ENCODE data around the gene WDFY4.

WDFY4 gene

DNA sequence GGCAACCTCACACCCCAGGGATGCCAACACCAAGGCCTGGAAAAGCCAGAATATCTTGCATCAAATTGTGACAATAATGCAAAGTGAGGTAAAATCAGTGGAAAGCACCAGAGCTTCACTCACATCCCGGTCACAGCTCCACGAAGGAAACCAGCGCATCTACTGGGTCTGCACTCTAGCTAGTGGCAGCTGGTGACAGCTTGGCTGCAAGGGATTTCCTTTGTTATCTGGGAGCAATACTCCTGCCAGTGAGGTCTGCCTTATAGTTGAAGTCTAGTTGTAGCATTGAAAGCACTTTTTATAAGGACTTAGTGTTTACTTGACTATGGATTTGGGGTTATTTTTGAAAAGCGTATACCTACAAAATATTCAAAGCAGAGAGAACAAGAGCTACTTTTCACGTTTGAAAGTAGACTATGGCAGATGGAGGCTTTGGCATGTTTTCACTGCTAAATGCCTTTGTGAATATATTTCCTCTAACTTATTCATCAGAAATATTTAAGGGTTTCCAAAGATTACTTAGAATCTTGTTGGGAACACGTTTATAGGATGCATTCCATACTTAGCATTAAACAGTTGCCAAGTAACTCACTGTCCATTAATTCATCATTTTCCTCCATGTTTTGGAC is 26.1 kb downstream of the WDFY4 start:
- DNase-seq = no peak

DNA sequence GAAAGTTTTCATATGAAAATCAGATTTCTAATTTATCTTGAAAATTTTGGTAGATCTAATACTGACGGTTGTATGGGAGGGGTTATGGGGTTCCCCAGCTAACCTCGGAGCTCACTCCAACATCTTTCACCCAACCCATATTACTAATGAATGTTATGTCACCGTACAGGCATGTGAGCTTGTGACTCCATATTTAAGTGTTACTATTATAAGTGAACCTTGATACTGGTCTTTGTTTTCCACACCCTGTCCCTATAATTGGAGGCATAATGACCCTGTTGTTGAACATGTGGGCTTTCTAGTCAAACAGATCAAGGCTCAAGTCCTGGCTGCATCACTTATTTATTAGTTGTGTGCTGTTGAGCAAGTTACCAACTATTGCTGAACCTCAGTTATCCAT is 27.2 kb downstream of the WDFY4 start:
- no peak for DNase-seq

DNA sequence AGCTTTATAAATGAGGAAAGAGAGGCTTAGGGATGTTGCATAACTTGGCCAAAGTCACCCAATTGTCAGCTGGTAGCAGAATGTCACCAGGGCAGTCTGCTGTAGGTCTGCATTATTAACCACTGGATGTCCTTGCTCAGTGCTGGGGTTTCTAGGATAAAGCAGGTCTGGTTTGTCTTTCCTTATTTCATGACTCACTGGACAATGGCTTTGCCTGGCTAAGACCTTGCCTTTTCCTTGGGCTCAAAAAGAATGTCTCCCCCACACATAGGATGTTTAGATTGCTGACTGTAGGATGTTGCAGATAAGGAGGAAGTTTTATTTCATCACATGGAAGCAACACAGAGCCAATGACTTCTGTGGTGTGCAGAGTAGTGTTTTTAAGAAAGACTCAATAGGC is 29.4 kb downstream of the WDFY4 start:
- DNase-seq = no peak

DNA sequence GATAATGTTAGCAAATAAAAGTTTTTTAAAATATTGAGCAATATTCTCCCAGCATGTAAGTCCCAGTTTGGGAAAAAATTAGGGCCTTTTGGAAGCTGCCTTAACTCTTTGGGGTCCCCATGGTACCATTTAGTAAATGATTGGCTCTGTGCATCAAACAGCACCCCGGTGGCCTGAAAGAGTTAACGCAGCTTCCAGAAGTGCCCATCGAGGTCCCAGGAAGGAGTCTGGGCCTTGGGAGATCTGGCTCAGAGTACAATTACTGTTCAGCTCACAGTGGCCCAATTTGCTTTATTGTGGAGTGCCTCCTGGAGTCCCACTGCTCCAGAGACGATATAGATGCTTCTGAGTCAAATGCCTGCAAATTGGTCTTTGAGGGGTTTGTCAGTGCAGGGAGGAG is 31.7 kb downstream of the WDFY4 start:
- DNase-seq = no peak

DNA sequence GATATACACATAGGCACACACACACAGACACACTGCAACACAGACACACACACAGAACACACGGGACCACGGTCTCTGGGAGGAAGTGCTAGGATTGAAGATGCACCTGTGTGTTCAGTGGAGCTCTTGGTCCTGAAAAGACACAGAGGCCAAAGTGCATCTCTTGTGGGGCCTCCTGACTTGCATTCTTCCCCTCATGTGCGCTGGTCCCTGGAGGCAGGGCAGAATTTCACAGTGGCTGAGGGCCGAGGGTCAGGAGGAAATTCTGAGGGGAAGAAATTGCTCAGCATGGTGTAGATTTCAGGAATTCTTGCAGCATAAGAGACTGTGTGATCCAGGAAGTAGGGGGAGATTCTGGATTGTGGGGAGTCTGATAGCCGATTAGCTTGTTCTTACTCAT is 35.9 kb downstream of the WDFY4 start:
- DNase-seq = no peak

DNA sequence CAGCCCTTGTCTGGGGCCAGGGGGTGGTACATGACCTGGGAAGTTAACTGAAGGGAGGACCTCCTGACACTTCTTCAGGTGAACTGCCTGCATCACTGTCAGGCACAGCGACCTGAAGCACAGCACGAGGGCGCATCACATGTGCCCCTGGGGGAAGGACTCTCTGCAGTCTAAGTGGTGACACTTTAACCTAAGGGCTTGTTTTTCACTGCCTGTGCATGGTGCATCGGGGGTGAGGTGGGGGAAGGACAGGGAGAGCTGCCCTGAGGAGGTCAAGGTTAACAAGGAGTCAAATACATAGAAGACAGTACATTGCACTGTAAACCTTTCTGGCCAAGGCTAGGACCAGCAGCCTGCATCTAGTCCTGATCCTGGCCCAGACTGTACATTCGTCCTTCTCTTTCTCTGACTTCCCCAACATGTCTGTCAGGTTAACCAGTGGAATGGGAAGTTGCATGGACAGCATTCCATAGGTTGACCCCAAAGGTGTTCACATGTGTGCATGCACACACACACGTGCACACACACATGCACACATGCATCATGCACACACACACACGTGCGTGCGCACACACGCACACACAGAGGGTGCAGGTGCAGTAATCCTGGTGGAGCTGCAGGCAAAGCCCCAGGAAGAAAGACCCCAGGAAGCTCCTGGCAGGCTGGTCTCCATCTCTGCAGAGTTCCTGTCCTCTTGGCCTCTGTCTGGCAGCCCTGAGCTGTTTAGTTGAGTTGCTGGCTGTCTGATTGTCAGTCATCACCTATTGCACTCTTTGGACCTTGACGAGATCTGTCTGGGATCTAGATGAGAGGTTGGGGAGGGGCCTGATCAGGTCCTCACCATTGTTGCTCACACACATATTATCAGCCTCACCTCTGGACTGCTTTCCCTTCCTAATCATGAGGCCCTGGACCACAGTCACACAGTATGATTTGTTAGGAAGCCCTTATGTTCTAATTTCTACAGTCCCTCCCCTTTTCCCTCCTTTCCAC is 37.8 kb downstream of the WDFY4 start:
- DNase-seq = no peak

DNA sequence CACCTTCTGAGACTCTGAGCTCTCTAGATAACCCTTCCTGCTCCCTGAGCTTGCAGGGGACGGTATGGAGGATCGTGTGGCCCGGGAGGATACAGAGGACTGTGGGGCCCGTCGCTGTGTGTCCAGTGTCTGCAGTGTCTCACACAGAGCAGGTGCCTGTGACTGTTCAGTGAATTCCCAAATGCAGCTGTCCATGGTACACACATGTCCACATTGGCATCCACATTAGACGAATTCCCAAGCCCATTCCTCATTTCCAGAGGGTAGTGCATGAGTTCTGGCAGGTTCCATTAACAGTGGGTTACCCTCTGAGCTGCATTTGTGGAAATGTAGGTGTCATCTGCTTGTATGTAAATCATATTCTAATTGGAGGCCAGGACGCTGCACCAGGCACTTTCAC is 39.5 kb downstream of the WDFY4 start:
- no peak for DNase-seq

DNA sequence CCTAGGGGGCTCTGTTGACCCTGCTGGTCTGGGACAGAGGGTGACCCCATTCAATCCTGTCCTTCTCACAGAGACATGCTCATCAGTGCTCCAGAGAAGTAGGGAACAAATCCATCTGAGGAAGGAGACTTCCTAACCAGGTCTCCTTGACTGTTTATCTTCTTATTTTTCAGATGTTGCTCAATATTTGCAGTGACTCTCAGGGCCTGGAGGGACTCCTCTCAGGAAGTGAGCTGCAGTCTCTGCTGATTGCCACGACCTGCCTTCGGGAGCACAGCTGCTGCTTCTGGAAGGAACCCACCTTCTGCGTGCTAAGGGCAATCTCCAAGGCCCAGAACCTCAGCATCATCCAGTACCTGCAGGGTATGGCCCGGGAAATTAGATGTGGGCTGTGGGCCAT is 41.0 kb downstream of the WDFY4 start:
- no peak for DNase-seq

DNA sequence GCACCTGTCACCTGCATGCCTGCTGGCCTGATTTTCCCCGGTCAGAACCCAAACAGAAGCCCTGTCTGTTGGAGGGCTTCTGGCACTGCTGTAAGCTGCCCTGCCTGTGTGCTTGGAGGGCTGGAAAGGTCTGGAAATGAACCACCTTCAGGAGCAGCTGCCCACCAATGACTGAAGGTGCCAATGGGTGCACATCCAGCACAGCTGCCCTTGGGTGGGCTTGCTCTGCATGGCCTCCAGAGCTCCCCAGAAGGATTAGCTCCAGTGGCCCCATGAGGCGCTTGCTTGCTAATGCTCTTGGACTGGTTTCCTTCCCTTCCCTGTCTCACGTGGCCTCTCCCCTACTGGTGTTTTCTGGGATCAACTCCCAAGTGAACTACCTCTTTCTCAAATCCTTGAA is 43.2 kb downstream of the WDFY4 start:
- no peak for DNase-seq

DNA sequence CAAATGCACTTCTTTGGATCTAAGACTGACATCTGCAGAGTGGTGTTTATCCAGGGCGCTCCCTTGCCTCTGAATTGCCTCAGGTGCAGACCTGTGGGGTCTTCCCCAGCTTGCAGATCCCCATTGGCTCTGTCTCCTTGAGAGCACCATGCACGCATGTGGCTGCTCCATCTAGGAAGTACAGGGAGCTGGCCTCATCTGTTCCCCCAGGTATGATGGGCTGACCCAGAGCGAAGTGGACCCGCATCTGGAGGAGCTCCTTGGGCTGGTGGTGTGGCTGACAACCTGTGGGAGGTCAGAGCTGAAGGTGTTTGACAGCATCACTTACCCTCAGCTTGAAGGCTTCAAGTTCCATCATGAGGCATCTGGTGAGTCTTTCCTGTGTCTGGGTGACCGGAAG is 44.5 kb downstream of the WDFY4 start:
- no peak for DNase-seq

DNA sequence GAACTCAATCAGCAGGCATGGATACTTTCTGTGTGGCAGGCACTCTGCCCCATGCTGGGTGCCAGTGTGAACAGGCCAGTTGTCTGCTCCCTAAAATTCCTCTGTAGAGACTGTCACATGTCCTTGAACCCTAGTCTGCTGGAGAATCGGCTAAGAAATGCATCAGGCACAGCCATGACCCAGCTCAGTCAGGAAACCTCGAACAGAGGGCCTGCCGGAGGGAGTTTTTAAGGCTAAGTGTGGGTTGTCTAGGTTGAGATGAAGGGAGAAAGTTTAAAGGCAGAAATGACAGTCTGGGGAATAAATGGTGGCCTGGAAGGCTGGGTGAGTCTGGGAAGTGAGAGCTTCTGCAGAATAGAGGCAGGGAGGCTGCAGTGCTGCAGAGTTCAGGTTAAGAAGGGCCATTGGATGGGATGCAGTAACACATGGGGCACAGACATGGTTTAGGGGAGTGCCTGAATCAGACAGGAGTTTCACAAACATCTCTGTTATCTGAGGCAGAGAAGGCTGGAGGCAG is 45.3 kb downstream of the WDFY4 start:
- no peak for DNase-seq

DNA sequence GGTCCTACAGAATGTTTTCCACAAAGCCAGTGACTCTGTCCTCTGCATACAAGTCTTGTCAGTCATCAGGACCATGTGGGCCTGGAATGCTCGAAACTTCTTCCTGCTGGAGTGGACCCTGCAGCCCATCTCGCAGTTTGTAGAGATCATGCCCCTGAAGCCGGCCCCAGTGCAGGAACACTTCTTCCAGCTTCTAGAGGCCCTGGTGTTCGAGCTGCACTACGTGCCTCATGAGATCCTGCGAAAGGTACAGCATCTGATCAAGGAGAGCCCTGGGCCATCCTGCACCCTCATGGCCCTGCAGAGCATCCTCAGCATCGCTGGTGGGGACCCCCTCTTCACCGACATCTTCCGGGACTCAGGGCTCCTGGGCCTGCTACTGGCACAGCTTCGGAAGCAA is 46.5 kb downstream of the WDFY4 start:
- DNase-seq = no peak

DNA sequence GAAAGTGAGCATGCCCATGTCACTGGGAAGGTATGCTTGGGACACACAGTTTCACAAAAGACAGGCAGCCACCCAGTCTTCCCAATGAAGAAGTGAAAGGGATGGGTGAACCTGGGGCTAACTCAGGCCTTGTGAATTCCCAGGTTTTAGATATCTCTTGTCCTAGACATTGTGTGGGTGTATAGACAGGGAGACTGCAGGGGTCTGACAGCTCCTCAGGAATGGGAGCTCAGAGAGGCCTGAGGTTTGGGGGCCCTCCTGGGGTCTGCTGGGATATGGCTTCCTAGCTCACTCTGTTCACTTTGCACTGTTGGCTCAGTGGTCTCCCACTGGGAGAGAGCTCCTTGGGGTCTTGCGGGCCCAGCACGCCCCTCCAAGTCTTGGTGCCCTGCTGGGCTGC is 47.0 kb downstream of the WDFY4 start:
- DNase-seq = no peak

DNA sequence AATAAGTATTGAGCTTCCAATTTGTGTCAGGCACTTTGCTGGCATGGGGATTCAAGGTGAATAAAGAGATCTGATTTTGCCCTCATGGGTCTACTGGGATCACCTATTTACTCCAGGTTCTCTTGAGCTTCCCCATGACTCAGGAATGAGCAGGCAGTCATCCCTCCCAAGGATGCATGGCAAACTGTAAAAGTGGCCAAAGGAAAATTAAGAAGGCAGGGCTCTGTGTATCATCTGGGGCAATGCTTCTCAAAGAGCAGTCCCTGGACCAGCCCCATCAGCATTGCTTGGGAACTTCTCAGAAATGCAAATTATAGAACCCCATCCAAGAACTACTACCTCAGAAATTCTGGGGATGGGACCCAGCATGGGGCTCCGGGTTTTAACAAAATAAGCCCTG is 48.7 kb downstream of the WDFY4 start:
- DNase-seq = no peak

DNA sequence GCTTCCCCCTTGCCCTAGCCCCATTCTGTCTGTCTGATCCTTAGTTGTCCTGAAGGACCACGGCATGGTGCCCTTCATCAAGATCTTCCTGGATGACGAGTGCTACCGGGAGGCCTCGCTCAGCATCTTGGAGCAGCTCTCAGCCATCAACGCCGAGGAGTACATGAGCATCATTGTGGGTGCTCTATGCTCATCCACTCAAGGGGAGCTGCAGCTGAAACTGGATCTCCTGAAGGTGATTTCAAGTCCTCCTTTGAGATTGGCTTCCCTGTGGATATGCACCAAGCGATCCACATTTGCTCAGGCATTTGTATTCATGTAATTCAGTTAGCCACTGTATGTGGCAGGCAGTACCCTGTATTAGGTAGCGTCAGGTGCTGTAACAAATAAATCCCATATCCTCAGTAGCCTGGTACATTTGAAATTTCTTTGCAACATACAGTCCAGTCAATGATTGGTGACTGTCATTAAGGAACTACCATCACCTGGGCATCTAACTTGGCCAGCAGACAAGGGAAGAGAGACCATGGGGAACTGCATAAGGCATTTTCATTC is 51.2 kb downstream of the WDFY4 start:
- no peak for DNase-seq

DNA sequence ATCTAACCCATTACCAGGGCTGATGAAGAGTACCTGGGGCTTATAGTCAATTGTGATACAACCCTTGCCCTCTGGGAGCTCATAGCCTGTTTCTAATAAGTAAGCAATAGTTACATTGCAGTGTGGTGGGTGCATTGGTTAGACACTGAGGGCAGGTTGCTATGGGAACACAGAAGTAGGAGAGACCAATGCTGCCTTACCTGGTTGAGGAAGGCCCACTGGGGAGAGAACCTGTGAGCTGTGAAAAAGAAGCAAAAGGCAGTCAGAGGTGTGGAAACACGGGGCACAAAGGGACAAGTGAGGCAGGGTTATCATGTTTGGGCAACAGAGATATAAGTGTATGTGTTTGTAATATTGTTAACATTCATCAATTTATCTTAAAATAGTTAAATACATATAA is 51.9 kb downstream of the WDFY4 start:
- no peak for DNase-seq

DNA sequence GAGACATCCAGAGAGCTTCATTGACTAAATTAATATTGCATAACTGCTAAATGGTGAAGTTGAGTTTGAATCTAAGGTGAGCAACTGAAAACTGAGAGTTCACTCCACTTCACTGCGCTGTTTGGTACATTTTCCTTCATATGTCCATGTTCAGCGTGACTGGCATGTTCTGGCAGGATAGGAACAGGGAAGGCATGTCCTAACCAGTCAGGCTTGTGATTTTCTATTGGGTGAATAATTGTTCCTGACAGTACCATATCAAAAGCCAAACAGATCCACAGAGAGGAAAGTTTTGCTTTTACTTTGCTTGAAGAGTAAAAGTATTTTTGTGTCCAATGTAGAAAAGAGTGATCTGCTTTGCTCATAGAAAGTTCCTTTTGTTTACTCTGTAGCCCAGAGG is 53.2 kb downstream of the WDFY4 start:
- no peak for DNase-seq

DNA sequence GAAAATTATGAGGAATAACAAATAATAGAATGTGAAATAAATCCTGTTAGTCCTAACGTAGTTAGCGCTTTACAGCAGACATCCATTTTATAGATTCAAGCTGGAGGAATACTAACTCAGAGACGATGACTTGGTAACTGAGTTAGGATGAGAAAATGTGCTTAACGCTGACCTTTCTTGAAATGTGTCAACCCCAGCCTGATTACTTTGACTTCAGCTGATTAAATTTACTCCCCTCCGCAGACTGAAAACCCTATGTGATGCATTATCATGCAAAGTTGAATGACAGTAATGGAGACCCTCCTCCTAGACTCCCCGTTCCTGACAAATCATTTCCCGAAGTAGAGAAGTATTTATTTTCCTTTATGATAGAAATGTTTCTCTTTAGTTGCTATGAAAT is 54.5 kb downstream of the WDFY4 start:
- no peak for DNase-seq

DNA sequence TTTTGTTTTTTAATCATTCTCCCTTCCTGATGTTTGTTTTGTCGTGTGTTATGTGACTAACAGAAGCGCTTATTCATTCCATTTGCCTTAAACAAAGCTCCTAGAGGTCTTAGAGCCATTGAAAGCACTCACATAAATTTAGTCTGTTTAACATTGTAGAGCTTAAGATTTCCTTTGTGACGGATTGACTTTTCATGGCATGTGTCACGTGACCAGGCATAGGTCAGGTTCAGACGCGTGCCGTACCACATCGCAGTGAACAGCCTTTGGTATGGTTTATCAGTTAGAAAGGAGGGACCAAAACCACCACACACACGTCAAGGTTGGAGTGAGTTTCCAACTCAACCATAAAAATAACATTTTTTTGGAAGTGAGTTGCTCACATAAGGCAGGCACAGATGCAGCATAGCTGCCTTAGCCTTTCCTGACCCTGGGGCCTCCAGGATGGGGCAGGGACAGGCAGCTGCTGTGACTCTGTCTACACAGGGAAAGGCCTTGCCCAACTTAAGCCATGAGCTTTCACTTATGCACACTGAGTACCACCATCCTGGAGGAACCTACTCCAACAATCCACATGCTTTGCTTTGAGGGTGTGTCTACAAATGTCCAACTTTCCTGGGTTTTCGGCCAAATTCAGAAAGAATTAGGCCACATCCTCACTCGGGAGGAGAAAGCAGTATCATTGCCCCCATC is 55.5 kb downstream of the WDFY4 start:
- DNase-seq = no peak

DNA sequence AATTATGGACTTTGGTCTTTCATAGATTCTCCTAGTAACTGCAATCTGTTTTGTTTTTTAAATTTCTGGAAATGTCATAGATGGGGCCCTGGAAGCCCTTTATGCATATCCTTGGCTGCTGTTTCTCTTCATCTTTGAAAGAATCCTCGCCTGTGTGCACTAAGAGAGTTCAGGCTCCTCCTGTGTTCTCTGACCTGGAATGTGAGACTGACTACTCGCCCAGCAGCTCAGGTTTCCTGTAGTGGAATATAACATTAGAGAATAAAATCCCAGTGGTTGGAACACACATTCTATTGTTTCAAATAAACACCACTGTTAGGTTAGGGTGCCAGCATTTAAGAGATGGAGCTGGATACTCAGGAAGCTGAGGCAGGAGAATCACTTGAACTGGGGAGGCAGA is 56.3 kb downstream of the WDFY4 start:
- no peak for DNase-seq

DNA sequence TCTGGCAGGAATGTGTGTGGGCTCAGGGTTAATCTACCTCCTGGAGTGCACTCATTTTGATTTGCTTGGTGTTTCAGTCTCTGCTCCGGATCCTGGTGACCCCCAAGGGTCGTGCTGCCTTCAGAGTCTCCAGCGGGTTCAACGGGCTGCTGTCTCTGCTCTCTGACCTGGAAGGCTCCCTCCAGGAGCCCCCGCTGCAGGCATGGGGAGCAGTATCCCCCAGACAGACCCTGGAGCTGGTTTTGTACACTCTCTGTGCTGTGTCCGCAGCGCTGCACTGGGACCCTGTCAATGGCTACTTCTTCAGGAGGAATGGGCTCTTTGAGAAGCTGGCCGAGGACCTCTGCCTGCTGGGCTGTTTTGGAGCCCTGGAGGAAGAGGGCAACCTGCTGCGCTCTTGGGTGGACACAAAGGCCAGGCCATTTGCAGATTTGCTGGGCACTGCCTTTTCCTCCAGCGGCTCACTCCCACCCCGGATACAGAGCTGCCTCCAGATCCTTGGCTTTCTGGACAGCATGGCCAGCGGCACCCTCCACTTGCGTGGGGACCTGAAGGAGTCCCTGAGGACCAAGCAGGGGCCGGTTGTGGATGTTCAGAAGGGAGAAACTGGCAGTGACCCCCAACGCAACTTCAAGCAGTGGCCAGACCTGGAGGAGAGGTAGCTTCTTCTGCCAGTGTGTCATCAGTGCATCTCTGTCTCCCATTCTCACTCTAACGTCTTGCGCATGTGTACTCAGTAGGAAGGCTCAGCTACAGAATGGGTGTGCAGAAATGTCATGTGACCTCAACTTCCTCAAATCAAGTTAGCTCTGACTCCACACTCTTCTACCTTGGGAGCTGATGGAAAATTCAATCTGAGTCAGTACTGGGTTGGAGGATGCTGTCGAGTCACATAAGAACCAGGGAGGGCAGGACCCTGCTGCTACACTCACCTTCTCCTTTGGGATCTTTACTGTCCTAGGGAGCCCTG is 58.5 kb downstream of the WDFY4 start:
- DNase-seq = no peak

DNA sequence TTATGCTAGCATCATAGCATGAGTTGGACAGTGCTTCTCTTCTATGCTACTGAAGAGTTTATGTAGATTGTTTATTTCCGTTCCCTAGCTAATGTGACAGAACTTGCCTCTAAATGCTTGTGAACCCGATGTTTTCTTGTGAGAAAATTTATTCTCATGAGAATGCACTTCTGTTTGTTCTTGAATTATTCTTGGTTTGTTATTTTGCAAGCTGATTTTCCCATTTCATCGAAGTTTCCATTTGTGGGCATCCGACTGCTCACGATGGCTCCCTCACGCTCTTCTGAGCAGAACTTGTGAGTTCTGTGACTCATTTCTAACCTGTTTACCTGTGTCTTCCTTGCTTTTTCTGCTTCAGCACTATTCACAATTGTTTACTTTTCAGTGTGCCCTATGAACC is 59.9 kb downstream of the WDFY4 start:
- no peak for DNase-seq
